Sigmoid colon (tissue), 4 donors: Measurements from ENCODE around the gene VPS13D.

ENCODE experiments used
- CTCF ChIP-seq, 4 experiments: fragments of 450-650 bp in 3 of 4; fragments of 200-600 bp in 1 of 4; IDR thresholded peaks; one replicate each; pipeline ENCODE4 v1.5.1; 2016 to 2019; ENCODE audit warnings: antibody characterized with exemption in 4 of 4, mild to moderate bottlenecking in 3 of 4, moderate library complexity in 2 of 4
- EP300 ChIP-seq, 4 donors: sonication (generic); formaldehyde crosslinking; IDR thresholded peaks; one replicate each; pipeline ENCODE4 v1.6.1; 2017; ENCODE audit warnings: antibody characterized with exemption in 4 of 4
- POLR2A ChIP-seq, 2 donors: fragments of 450-650 bp; IDR thresholded peaks; one replicate each; pipeline ENCODE4 v1.6.1; 2016; ENCODE audit warnings: antibody characterized with exemption in 2 of 2, mild to moderate bottlenecking in 2 of 2, moderate library complexity in 2 of 2

DNA sequence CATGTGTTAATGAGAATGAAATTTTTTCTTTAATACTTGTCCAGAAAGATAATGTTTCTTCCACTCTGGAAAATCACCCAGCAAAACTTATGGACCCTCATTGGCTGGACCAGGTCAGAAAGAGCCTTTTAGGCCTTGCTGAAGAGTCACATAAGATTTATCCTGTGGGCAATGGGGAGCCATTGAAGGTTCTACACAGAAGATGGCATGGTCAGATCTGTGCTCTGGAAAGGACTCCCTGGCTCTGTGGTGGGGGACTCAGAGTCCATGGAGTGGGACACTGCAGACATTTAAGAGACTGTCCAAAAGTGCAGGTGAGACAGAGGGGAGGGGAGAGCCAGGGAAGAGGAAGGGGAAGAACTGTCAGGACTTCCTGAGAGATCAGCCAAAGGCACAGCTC lies 321.8 kb downstream of the VPS13D start:
- TF ChIP-seq CTCF (IDR thresholded peaks at IDR 0.05) (no peak), POLR2A (IDR thresholded peaks at IDR 0.05) (no peak), EP300 (IDR thresholded peaks at IDR 0.05) (no peak)
